Stimulated activated CD4-positive, alpha-beta T cell treated with anti-CD3 and anti-CD28 coated beads, Interleukin-2, amount 100 ng/mL, for 4 hours (primary cell): ENCODE measurements around the gene USH2A.

ENCODE experiments used
- DNase-seq: peaks from one replicate; pipeline ENCODE4 v3.0.0-alpha.2; 2020; ENCODE audit warnings: low read depth

The USH2A gene

DNA sequence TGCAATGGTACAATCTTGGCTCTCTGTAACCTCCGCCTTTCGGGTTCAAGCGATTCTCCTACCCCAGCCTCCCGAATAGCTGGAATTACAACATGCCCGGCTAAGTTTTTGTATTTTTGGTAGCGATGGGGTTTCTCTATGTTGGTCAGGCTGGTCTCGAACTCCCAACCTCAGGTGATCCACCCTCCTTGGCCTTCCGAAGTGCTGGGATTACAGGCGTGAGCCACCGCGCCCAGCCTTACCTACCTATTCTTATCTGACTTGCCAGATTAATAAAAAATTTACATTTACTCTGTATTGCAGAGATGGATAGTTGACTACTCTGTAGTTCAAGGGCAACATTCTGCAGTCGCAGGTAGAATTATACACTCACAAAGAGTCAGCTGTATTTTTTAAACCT lies 496.6 kb downstream of the USH2A start:
- DNase-seq, result no peak

GRCh38 chr1:215923129-215923824 lies 500.0 kb downstream of the USH2A start:
- DNase-seq, result no peak

- DNase-seq, result no peak
Measured at GRCh38 chr1:215911406-215911968, 511.8 kb downstream of the USH2A start.

GRCh38 chr1:215905493-215906115 lies 517.6 kb downstream of the USH2A start:
- DNase-seq, result no peak

DNA sequence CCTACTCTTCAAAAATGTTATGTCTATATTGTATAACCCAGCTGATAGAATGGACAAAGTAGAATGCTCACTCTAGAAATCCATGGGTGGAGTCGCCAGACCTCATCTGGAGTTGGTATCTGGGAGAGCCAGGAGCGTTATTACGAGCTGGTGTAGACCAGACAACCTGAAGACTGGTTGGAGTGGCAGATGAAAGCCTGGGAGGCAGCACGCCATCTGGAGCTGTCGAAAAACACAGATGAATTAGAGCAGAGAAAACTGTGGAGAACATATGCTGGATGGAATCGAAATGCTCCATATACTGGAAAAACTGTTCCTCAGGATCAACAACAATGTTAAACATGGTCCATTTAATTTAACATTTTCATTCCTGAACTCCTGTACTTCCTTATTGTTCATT lies 522.6 kb downstream of the USH2A start:
- no peak for DNase-seq

DNA sequence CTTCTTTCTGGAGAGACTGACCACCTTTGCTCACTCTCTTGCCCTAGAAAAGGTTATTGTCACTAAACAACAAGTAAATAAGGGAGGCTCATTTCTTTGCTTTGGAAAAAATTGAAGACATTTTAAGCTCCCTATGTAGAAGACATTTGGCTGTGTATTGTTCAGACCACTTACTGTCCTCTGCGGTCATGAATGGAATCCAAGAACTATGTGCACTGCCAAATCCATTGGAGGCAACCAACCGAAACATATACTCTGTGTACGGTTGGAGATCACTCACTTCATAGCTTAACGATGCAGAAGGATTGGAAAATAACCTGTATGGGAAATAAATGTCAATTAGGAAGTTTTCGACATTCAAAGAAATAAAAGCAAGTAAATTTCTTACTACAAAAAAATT lies 523.3 kb downstream of the USH2A start:
- DNase-seq, result no peak

GRCh38 chr1:215895893-215896292 lies 527.4 kb downstream of the USH2A start:
- DNase-seq, result no peak

- no peak for DNase-seq
Measured at GRCh38 chr1:215895276-215895675, 528.0 kb downstream of the USH2A start.

GRCh38 chr1:215894617-215895016 lies 528.6 kb downstream of the USH2A start:
- no peak for DNase-seq

GRCh38 chr1:215891266-215892057 lies 531.8 kb downstream of the USH2A start:
- no peak for DNase-seq

DNA sequence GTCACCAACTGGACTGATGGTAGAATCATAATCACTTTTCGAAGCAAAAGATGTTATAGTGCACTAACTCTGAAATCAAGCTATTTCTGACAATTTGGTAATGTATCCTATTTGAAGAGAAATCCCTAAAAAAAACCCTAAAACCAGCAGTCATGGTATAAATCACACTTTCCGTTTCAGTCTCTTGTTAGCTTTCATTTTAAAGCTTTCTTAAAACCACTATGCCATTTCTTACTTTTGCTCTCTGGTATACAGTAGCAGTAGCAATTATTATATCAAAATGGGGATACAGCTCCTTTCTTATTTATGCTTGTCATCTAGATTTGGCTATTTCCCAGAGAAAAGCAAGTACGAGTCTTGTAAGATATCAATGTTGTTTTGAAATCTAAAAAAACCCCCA lies 532.8 kb downstream of the USH2A start:
- no peak for DNase-seq

DNA sequence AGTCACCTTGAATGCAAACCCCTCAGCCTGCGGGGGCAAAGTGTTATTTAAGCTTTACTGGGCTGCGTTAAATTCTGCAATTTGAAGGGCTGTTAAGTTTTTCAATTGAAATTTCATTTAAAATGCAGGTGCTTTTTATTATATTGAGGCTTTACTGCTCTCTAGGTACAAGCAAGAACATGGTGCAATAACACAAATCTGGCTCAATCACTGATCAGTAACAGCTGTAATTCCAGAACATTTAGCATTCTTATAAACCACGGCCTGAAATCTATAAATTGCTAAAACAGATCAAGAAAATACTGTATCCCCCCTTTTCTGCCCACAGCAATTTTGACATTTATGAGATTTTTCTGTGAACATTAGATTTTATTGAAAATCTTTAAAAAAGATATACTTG lies 533.4 kb downstream of the USH2A start:
- DNase-seq, result no peak

DNA sequence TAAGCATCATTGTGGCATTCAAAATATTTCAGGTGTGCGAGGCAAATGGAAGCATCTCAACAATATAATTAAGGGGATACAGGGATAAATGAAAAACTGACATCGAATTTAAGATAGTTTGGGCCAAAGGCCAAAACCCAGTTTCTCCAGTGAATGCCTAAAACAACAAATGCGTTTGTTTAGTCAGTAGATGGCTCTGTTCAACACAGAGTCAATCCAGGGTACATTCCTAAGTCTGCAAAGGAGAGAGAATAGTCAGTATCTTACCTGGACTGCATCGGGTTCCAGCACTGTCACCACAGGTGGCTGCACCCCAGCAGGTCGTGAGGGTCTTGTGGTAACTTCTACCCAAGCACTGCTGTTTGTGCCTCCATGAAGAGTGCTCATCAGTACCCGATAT lies 535.1 kb downstream of the USH2A start:
- DNase-seq, result no peak

DNA sequence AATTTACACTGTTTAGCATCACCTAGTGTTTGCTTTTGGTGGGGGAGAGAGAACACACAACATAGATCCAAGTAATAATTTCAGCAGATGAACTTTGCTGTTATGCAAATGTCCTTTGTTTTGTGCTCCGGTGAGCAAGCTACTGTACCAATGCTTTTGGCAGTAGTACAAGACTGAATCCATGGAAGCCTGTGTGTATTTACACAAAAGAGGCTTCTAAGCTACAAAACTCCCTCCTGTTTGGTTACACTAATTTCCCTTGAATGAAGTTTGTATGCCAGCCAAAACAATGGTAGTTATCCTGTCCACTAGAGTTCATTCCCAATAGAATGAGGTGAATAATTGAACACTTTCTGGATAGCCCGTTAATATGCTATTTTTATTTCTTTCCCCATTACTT lies 535.6 kb downstream of the USH2A start:
- DNase-seq, result no peak

GRCh38 chr1:215883004-215883403 lies 540.2 kb downstream of the USH2A start:
- no peak for DNase-seq

DNA sequence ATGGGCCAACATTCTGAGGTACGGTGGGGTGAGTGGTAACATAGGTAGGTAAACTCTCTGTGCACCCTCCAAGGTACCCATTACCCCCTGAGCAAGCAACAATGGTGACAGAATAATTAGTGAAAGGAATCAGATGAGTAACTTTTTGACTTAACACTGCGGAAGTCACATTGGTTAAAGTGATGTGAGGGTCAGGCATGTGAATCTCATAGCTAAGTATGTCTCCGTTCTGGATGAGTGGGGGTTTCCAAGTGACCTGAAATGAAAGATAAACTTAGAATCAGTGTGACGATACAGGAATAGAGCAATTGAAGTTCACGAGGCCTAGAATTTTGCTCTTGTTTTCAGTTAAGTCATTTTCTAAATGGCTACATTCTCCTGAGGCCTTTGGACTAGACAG lies 544.4 kb downstream of the USH2A start:
- no peak for DNase-seq

GRCh38 chr1:215878128-215878527 lies 545.1 kb downstream of the USH2A start:
- no peak for DNase-seq

DNA sequence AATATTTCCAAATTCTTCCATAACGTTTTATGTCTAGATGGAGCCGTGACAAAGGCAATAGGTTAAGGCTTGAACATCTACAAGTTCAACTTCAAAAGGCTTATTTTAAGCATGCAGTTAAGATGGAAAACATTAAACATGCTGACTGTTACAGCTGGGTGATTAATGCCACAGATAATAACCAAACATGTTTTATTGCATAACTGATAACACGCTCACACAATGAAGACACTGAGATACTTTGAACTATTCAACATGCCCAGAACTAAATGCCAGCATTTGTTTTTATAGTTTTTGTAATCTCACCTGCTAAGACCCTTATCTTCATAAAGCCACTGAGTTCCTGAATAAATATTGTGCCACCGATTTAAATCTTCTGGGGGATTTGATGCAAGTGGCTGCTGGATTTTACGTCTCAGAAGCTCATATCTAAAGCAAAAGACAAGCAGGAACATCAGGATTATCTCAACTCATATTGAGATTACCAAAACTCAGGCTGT lies 545.7 kb downstream of the USH2A start:
- no peak for DNase-seq

DNA sequence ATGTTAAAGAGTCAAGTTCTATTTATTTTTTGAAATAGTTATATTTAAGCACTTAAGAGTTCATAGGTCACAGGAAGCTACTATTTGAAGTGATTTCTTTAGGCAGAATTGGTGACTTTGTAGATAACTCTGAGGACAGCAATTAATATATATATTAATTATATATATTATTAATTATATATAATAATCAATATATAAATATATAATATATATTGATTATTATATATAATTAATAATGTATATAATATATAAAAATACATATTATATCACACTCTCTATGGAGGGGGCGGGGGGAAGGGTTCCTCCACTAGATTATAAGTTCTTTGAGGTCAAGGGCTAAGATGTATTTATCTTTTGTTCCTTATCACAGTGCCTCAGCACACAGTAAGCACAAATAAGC lies 547.5 kb downstream of the USH2A start:
- no peak for DNase-seq

- DNase-seq, result no peak
Measured at GRCh38 chr1:215875236-215875635, 548.0 kb downstream of the USH2A start.

DNA sequence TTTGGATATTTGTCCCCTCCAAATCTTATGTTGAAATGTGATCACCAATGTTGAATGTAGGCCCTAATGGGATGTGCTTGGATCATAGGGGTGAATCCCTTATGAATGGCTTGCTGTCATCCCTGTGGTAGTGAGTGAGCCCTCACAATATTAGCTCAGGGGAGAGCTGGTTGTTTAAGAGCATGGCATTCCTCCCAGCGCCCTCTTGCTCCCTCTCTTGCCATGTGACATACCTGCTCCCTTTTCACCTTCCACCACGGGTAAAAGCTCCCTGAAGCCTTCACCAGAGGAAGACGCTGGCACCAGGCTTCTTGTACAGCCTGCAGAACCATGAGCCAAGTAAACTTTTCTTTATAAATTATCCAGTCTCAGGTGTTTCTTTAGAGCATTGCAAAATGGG lies 550.6 kb downstream of the USH2A start:
- DNase-seq, result no peak

GRCh38 chr1:215868500-215868899 lies 554.7 kb downstream of the USH2A start:
- DNase-seq, result no peak

DNA sequence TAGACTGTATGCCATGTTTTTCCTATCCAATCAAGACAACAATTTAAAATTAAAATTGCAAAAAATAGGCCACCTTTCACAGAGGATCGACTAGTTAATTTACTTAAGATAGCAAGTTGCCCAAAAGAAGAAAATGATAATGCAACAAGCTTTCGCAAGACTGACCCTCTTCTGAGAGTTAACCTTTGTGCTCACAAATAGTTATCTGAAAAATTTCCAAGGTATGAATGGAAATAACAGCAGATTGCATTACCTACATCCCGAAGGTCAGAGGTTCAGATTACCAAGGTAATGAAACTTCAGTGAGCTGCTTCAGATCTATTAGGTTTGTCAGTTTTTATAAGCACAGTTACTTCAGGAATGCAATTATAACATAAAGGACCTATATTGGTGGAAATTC lies 558.2 kb downstream of the USH2A start:
- DNase-seq, result no peak
